ENCODE data around the gene ASB5. TPM values are rescaled to one million over a fixed set of nuclear protein-coding genes. Genes with fewer than 3 reads are reported as not detected.

Gene ASB5
- total and polyA plus RNA-seq, 2 of the 8 experiments (the other 6 are each of a cell fraction or from before 2014, with no cell fraction given), result 0.02 TPM; not detected in 1

DNA sequence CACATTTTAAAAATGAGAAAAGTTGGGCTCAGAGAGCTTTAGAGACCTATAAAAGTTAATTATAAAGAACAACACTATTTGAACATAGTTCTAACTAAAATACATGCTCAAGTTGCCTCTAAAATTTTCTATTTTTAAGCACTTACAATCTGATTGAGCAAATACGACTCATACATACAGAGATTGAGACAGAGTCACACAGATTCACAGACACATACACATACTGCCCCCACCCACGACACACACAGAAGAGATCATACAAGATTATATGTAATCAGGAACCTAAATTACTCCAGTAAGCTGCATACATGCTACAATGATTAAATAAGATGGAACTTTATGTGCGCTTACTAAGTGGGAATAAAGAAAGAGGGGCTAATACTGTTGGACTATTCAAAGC is 2.7 kb upstream of the ASB5 start:
- H3K79me1 ChIP-seq (ENCODE audit: low read depth, low read length), result no peaks in the 10 kb centered on the region
- no peak overlapping the region for H4K91ac ChIP-seq (replicated peaks; ENCODE audit: insufficient read length, low read length)
- H3K56ac ChIP-seq (replicated peaks; ENCODE audit: insufficient read length, low read depth, low read length), result no peak overlapping the region
- no peaks in the 10 kb centered on the region for H3K23me2 ChIP-seq (ENCODE audit: low read depth, low read length)
- no peaks in the 10 kb centered on the region for H3K36me3 ChIP-seq (ENCODE audit: control insufficient read depth in 2 of 4, insufficient read depth in 4 of 4, low read length in 3 of 4)
- no peak overlapping the region for H3K14ac ChIP-seq (ENCODE audit: insufficient read length)
- H3K23ac ChIP-seq (ENCODE audit: insufficient read length), result no peak overlapping the region
- H2BK12ac ChIP-seq (ENCODE audit: low read depth, low read length), result no peak overlapping the region
- no peak overlapping the region for H3K4me2 ChIP-seq (ENCODE audit: insufficient read depth in 1 of 2, low read depth in 2 of 2, low read length in 2 of 2)
- no peak overlapping the region for H4K5ac ChIP-seq (ENCODE audit: insufficient read length, low read depth, low read length)
- ChIA-PET CTCF (ENCODE audit: partially characterized antibody) (interaction anchor here (1.1 to 2.1 kb wide), 5 partner anchors 11 to 146 kb away, joined by 3 to 7 read pairs (median 5); no protein-coding TSS in a partner anchor), POLR2A (ENCODE audit: partially characterized antibody) (no interaction called here)
- WGBS, 2 experiments (ENCODE audit: extremely low coverage in 1 of 2, insufficient coverage in 1 of 2, insufficient read length in 1 of 2, insufficient replicate concordance in 2 of 2, low coverage in 1 of 2, low lambda C conversion rate in 2 of 2, missing lambda C conversion rate in 1 of 2), result 89% methylated on average over 3 of the region's 3 CpGs; no CpG with 5 or more reads in 1 of the 2 experiments
- FAIRE-seq (no peak), DNase-seq (ENCODE audit: low read depth in 1 of 2, low spot score in 2 of 2) (no peak)
- no peaks in the 10 kb centered on the region for H3K9me3 ChIP-seq (ENCODE audit: insufficient read depth in 2 of 2, low read depth in 1 of 2, low read length in 1 of 2)
- H3K27ac ChIP-seq (ENCODE audit: low read depth, low read length), result no peak overlapping the region
- no peaks in the 10 kb centered on the region for H3K27me3 ChIP-seq (replicated peaks in 1 of 4; ENCODE audit: control insufficient read depth in 3 of 4, extremely low read depth in 1 of 4, insufficient read depth in 3 of 4, low read length in 3 of 4)
- no peaks in the 10 kb centered on the region for H3K4me1 ChIP-seq (replicated peaks in 1 of 4; ENCODE audit: control insufficient read depth in 3 of 4, insufficient read depth in 4 of 4, low read length in 3 of 4)
- H2AK5ac ChIP-seq (ENCODE audit: low read depth, low read length), result no peak overlapping the region
- H4K8ac ChIP-seq (ENCODE audit: extremely low read depth, insufficient read depth, low read length), result no peak overlapping the region
- H2BK20ac ChIP-seq (ENCODE audit: low read length), result no peak overlapping the region
- H2BK5ac ChIP-seq (ENCODE audit: low read depth, low read length), result no peak overlapping the region
- H3K4me3 ChIP-seq (ENCODE audit: extremely low read depth in 1 of 4, insufficient read depth in 2 of 4, low read depth in 3 of 4, low read length in 4 of 4), result no peak overlapping the region
- no peak overlapping the region for H3K9ac ChIP-seq (replicated peaks in 1 of 4; ENCODE audit: extremely low read depth in 1 of 4, low read depth in 3 of 4, low read length in 3 of 4)
- no peak overlapping the region for H3K18ac ChIP-seq (ENCODE audit: extremely low read depth, low read length)
- H4K20me1 ChIP-seq (replicated peaks in 1 of 2; ENCODE audit: control insufficient read depth in 1 of 2, insufficient read depth in 2 of 2, low read length in 2 of 2), result no peaks in the 10 kb centered on the region
- no peak overlapping the region for H2BK15ac ChIP-seq (ENCODE audit: low read length)
- no peak overlapping the region for H2AFZ ChIP-seq (ENCODE audit: low read length)
- H3K4ac ChIP-seq (replicated peaks; ENCODE audit: insufficient read length, low read depth, low read length), result no peak overlapping the region
- no peak overlapping the region for H2BK120ac ChIP-seq (replicated peaks; ENCODE audit: low read depth, low read length)
- no peaks in the 10 kb centered on the region for H3K79me2 ChIP-seq (ENCODE audit: control insufficient read depth in 1 of 2, insufficient read depth in 2 of 2, low read length in 2 of 2)
- TF ChIP-seq CREB1 (IDR thresholded peaks at IDR 0.05) (no peak), SIRT6 (IDR thresholded peaks at IDR 0.05; ENCODE audit: low read length) (no peak), CHD2 (IDR thresholded peaks at IDR 0.05; ENCODE audit: low read length) (no peak), SP4 (IDR thresholded peaks at IDR 0.05; ENCODE audit: low read length) (no peak), BCL11A (IDR thresholded peaks at IDR 0.05; ENCODE audit: low read depth in 2 of 2, low read length in 2 of 2) (no peak), YY1 (IDR thresholded peaks at IDR 0.05; ENCODE audit: low read depth, low read length) (no peak), RXRA (IDR thresholded peaks at IDR 0.05; ENCODE audit: insufficient read depth, low read depth, low read length) (no peak), BACH1 (IDR thresholded peaks at IDR 0.05; ENCODE audit: low read length) (no peak), EGR1 (IDR thresholded peaks at IDR 0.05; ENCODE audit: borderline replicate concordance, low read depth, low read length) (no peak), RBBP5 (IDR thresholded peaks at IDR 0.05; ENCODE audit: borderline replicate concordance, low read depth, low read length) (no peak)
- TF ChIP-seq, protein P1, sequence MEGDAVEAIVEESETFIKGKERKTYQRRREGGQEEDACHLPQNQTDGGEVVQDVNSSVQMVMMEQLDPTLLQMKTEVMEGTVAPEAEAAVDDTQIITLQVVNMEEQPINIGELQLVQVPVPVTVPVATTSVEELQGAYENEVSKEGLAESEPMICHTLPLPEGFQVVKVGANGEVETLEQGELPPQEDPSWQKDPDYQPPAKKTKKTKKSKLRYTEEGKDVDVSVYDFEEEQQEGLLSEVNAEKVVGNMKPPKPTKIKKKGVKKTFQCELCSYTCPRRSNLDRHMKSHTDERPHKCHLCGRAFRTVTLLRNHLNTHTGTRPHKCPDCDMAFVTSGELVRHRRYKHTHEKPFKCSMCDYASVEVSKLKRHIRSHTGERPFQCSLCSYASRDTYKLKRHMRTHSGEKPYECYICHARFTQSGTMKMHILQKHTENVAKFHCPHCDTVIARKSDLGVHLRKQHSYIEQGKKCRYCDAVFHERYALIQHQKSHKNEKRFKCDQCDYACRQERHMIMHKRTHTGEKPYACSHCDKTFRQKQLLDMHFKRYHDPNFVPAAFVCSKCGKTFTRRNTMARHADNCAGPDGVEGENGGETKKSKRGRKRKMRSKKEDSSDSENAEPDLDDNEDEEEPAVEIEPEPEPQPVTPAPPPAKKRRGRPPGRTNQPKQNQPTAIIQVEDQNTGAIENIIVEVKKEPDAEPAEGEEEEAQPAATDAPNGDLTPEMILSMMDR (IDR thresholded peaks at IDR 0.05; ENCODE audit: control extremely low read depth in 1 of 3, insufficient read depth in 1 of 3, low read depth in 1 of 3, low read length in 3 of 3), result no peak
- TF ChIP-seq, protein P2, sequence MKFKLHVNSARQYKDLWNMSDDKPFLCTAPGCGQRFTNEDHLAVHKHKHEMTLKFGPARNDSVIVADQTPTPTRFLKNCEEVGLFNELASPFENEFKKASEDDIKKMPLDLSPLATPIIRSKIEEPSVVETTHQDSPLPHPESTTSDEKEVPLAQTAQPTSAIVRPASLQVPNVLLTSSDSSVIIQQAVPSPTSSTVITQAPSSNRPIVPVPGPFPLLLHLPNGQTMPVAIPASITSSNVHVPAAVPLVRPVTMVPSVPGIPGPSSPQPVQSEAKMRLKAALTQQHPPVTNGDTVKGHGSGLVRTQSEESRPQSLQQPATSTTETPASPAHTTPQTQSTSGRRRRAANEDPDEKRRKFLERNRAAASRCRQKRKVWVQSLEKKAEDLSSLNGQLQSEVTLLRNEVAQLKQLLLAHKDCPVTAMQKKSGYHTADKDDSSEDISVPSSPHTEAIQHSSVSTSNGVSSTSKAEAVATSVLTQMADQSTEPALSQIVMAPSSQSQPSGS (IDR thresholded peaks at IDR 0.05; ENCODE audit: low read length), result no peak

Data from H1 (cell line).